ENCODE measurements around the gene DAB1. TPM values are rescaled to one million over a fixed set of nuclear protein-coding genes. Genes with fewer than 3 reads are reported as not detected.

Gene DAB1
- total RNA-seq, 2 experiments from 2014 or later: 0.52 to 0.61 TPM

DNA sequence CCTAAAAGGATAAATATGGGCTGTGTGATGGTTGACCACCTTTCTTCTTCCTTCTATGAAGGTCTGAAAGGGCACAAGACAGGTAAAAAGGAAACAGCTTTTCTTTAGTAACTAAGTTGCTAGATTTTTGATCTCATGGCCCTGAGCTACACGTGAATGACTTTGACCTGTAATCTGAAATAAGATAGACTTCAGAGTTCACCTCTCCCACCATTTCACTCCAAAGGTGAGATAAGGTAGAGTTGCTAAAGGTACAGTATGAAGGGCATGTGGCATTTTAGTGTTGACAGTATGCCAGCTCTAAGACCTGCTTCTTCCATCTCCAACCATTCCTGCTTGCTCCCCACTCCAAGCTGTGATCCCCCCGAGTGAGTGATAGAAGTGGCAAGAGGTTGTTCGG, 432.3 kb downstream of the DAB1 start:
- H3K27ac Mint-ChIP-seq: no peak overlapping the region
- H3K4me1 Mint-ChIP-seq (ENCODE audit: low read depth): no peaks in the 10 kb centered on the region
- no peaks in the 10 kb centered on the region for H3K27me3 Mint-ChIP-seq
- no peak overlapping the region for H3K4me3 Mint-ChIP-seq
- H3K36me3 Mint-ChIP-seq (ENCODE audit: low read depth): no peaks in the 10 kb centered on the region
- Histone ChIP-seq H3K27me3 (ENCODE audit: control insufficient read depth in 1 of 2, insufficient read depth in 2 of 2, low read length in 2 of 2) (peaks cover 0 to 4% of the 10 kb centered on the region in 2 experiments), H3K4me3 (ENCODE audit: low read length) (no peak overlapping the region), H3K27ac (ENCODE audit: low read depth in 1 of 2, low read length in 2 of 2) (no peak overlapping the region), H3K9me3 (ENCODE audit: control insufficient read depth in 1 of 2, insufficient read depth in 1 of 2, low read length in 2 of 2) (peaks cover 0 to 3% of the 10 kb centered on the region in 2 experiments), H3K36me3 (ENCODE audit: insufficient read depth, low read length) (no peaks in the 10 kb centered on the region), H3K4me1 (ENCODE audit: insufficient read depth, low read length) (no peaks in the 10 kb centered on the region)
- DNase-seq (no peak), ATAC-seq (ENCODE audit: poor library complexity) (no peak)
- TF ChIP-seq, protein P1, sequence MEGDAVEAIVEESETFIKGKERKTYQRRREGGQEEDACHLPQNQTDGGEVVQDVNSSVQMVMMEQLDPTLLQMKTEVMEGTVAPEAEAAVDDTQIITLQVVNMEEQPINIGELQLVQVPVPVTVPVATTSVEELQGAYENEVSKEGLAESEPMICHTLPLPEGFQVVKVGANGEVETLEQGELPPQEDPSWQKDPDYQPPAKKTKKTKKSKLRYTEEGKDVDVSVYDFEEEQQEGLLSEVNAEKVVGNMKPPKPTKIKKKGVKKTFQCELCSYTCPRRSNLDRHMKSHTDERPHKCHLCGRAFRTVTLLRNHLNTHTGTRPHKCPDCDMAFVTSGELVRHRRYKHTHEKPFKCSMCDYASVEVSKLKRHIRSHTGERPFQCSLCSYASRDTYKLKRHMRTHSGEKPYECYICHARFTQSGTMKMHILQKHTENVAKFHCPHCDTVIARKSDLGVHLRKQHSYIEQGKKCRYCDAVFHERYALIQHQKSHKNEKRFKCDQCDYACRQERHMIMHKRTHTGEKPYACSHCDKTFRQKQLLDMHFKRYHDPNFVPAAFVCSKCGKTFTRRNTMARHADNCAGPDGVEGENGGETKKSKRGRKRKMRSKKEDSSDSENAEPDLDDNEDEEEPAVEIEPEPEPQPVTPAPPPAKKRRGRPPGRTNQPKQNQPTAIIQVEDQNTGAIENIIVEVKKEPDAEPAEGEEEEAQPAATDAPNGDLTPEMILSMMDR (IDR thresholded peaks at IDR 0.05): no peak
- CTCF ChIA-PET: no interaction called here
- no peaks in the 10 kb centered on the region for H3K9me3 Mint-ChIP-seq
- intact Hi-C loops (cut with DNase I, micrococcal nuclease): no loop called here
- POLR2A ChIA-PET: no interaction called here

DNA sequence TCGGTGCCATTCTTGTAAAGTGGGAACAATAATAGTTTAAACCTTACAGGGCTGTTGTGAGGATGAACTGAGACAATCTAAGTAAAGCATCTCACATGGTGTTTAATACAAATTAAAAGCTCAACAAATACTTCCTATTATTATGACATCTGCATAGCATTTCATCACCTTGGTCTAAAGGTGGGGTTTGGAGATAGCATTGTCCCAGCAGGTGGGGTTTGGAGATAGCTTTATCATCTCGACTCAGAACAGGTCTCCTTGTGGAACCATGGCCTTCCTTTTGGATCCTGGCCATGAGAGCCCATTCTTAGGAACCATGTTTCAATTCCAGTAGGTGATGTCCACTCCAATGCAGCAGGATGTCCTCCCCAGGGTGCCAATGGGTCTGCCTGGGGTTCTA, 437.5 kb downstream of the DAB1 start:
- Mint-ChIP-seq H3K4me1 (ENCODE audit: low read depth) (no peaks in the 10 kb centered on the region), H3K36me3 (ENCODE audit: low read depth) (no peaks in the 10 kb centered on the region), H3K9me3 (no peaks in the 10 kb centered on the region), H3K27me3 (no peaks in the 10 kb centered on the region), H3K4me3 (no peak overlapping the region), H3K27ac (no peak overlapping the region)
- Histone ChIP-seq H3K9me3 (ENCODE audit: control insufficient read depth in 1 of 2, insufficient read depth in 1 of 2, low read length in 2 of 2) (peaks cover 0 to 3% of the 10 kb centered on the region in 2 experiments), H3K4me1 (ENCODE audit: insufficient read depth, low read length) (no peaks in the 10 kb centered on the region), H3K36me3 (ENCODE audit: insufficient read depth, low read length) (no peaks in the 10 kb centered on the region), H3K27me3 (ENCODE audit: control insufficient read depth in 1 of 2, insufficient read depth in 2 of 2, low read length in 2 of 2) (no peaks in the 10 kb centered on the region), H3K27ac (ENCODE audit: low read depth in 1 of 2, low read length in 2 of 2) (no peak overlapping the region), H3K4me3 (ENCODE audit: low read length) (no peak overlapping the region)
- CTCF ChIA-PET: no interaction called here
- DNase-seq (no peak), ATAC-seq (ENCODE audit: poor library complexity) (no peak)
- POLR2A ChIA-PET: no interaction called here
- TF ChIP-seq, protein P1 (IDR thresholded peaks at IDR 0.05): no peak
- intact Hi-C loops (cut with DNase I, micrococcal nuclease): no loop called here

DNA sequence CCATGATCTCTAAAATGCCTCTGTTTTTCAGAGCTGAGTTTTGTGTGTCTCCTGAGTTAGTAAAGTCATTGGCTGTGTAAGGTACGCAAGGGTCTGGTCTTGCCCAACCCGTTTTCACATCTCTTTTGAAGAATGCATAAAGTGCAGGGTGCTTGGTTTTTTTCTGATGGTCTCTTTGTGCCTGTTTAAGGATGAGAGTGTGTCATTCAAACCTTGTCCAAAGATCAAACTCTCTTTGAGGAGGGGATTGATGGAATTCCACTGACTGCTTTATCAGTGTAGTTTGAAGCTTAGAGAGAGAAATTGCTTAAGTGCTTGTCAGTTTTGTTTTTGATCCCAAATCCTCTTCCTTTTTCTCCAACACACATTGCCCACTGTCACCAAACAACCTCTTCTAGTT, 438.0 kb downstream of the DAB1 start:
- H3K4me3 Mint-ChIP-seq: no peak overlapping the region
- no peak overlapping the region for H3K4me3 ChIP-seq (ENCODE audit: low read length)
- H3K4me1 Mint-ChIP-seq (ENCODE audit: low read depth): no peaks in the 10 kb centered on the region
- intact Hi-C loops (cut with DNase I, micrococcal nuclease): no loop called here
- no peaks in the 10 kb centered on the region for H3K27me3 ChIP-seq (ENCODE audit: control insufficient read depth in 1 of 2, insufficient read depth in 2 of 2, low read length in 2 of 2)
- no peaks in the 10 kb centered on the region for H3K36me3 Mint-ChIP-seq (ENCODE audit: low read depth)
- no peak overlapping the region for H3K27ac Mint-ChIP-seq
- H3K9me3 Mint-ChIP-seq: no peaks in the 10 kb centered on the region
- TF ChIP-seq, protein P1 (IDR thresholded peaks at IDR 0.05): no peak
- H3K36me3 ChIP-seq (ENCODE audit: insufficient read depth, low read length): no peaks in the 10 kb centered on the region
- H3K4me1 ChIP-seq (ENCODE audit: insufficient read depth, low read length): no peaks in the 10 kb centered on the region
- H3K27me3 Mint-ChIP-seq: no peaks in the 10 kb centered on the region
- ChIA-PET CTCF (no interaction called here), POLR2A (no interaction called here)
- H3K9me3 ChIP-seq (ENCODE audit: control insufficient read depth in 1 of 2, insufficient read depth in 1 of 2, low read length in 2 of 2): peaks cover 0 to 3% of the 10 kb centered on the region in 2 experiments
- H3K27ac ChIP-seq (ENCODE audit: low read depth in 1 of 2, low read length in 2 of 2): no peak overlapping the region
- DNase-seq (no peak), ATAC-seq (ENCODE audit: poor library complexity) (no peak)

All from CD4-positive, alpha-beta T cell (primary cell).